ENCODE results near the gene ELP1.
"Not testable (repeated sequence)": the region's sequence is repeated elsewhere in the genome, so short reads cannot be mapped to it uniquely, and the experiment has no call there.

ELP1 gene

DNA sequence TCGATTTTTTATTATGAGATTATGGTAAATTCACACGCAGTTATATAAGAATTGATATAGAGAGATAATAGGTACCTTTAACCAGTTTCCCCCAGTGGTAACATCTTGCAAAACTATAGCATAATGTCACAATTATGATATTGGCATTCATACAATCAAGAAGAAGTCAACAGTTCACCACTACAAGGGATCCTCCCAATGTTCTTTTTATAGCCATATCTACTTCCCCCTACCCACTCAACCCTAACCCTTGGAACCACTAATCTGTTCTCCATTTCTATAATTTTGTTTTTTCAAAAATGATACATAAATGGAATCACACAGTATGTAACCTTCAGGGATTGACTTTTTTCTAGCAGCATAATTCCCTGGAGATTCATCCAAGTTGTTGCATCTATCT, 88.0 kb downstream of the ELP1 start:
- DNase-seq (ENCODE audit: low read depth) = no peak
- H3K4me3 ChIP-seq (replicated peaks; ENCODE audit: low read depth, low read length) = no peak overlapping the region
- TF ChIP-seq, protein P1, sequence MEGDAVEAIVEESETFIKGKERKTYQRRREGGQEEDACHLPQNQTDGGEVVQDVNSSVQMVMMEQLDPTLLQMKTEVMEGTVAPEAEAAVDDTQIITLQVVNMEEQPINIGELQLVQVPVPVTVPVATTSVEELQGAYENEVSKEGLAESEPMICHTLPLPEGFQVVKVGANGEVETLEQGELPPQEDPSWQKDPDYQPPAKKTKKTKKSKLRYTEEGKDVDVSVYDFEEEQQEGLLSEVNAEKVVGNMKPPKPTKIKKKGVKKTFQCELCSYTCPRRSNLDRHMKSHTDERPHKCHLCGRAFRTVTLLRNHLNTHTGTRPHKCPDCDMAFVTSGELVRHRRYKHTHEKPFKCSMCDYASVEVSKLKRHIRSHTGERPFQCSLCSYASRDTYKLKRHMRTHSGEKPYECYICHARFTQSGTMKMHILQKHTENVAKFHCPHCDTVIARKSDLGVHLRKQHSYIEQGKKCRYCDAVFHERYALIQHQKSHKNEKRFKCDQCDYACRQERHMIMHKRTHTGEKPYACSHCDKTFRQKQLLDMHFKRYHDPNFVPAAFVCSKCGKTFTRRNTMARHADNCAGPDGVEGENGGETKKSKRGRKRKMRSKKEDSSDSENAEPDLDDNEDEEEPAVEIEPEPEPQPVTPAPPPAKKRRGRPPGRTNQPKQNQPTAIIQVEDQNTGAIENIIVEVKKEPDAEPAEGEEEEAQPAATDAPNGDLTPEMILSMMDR (IDR thresholded peaks at IDR 0.05; ENCODE audit: low read length, missing control alignments) = no peak

DNA sequence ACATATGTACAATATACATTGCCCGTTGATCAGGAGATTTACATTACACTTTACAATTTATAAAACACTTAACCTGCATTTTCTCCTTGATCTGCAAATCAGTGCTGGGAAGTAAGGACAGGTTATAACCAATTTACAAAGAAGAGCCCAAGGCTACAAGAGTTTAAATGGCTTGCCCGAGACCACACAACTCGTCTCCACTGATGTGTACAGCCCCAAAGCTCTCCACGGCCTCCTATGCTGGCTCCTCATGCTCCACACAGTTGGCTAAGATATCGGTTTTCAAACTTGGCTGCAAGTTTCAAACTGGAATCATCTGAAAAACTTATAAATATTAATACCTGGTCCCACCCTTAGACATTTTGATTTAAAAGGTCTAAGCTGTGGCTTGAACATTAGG, 88.4 kb downstream of the ELP1 start:
- DNase-seq (ENCODE audit: low read depth) = no peak
- no peak overlapping the region for H3K4me3 ChIP-seq (replicated peaks; ENCODE audit: low read depth, low read length)
- TF ChIP-seq, protein P1 (IDR thresholded peaks at IDR 0.05; ENCODE audit: low read length, missing control alignments) = no peak

DNA sequence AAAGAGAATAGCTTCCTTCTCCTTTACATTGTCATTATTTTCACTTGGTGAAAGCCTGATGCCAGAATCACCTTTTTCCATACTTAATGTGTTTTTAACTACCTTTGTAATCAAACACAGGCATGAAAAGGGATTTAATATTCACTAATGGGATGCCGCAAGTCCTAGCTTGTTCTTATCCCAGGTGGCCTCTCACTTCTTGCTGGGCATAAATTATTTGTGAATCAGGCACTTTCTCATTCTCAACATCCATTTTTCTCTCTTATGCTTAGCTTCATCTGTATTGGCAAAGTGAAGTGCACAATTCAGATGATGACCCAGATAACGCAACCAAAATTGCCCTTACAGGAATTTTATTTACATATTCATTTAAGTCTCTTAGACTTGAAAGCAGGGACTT, 89.1 kb downstream of the ELP1 start:
- H3K4me3 ChIP-seq (replicated peaks; ENCODE audit: low read depth, low read length) = no peak overlapping the region
- DNase-seq (ENCODE audit: low read depth) = no peak
- TF ChIP-seq, protein P1 (IDR thresholded peaks at IDR 0.05; ENCODE audit: low read length, missing control alignments) = no peak

DNA sequence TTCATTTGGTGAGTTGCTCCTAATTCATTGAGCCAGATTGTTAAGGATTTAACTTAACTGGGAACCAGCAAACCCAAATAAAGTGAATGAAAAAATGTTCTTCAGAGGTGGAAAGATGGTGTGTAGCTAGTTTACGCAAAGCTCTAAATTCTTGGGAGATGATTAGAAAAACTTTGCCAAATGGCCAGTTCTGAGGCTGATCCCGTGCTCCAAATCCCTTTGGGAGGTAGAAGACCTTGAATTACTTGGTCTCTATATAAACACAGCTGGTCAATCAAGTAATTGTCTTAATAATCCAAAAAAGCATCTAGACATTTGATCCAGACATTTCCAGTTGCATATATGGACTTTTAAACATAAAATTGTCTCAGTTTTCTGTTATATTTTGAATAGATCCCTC, 89.5 kb downstream of the ELP1 start:
- DNase-seq (ENCODE audit: low read depth) = no peak
- no peak overlapping the region for H3K4me3 ChIP-seq (replicated peaks; ENCODE audit: low read depth, low read length)
- TF ChIP-seq, protein P1 (IDR thresholded peaks at IDR 0.05; ENCODE audit: low read length, missing control alignments) = no peak

DNA sequence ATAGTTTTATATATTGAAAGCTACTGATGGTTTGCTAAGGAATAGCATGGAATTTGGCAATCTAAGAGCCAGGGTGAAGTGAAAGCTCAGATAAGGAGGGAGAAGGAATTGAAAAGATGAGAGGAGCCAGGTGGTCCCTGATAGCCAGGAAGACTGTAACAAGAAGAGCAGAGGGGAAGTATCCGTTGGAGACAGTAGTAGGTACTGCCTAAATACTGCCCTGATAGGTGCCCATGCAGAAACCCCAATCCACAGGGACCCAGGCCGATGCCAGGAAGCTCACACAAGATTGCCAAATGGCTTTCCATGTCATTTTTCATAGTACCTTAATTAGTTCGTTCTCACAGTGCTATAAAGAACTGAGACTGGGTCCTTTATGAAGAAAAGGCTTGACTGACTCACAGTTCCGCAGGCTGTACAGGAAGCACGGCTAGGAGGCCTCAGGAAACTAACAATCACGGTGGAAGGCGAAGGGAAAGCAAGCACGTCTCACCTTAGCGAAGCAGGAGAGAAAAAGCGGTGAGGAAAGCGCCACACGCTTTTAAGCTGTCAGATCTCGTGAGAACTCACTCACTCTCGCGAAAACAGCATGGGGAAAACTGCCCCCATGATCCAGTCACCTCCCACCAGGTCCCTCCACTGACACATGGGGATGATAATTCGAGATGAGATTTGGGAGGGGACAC, 91.2 kb downstream of the ELP1 start:
- no peak for DNase-seq (ENCODE audit: low read depth)
- TF ChIP-seq, protein P1 (IDR thresholded peaks at IDR 0.05; ENCODE audit: low read length, missing control alignments) = no peak

DNA sequence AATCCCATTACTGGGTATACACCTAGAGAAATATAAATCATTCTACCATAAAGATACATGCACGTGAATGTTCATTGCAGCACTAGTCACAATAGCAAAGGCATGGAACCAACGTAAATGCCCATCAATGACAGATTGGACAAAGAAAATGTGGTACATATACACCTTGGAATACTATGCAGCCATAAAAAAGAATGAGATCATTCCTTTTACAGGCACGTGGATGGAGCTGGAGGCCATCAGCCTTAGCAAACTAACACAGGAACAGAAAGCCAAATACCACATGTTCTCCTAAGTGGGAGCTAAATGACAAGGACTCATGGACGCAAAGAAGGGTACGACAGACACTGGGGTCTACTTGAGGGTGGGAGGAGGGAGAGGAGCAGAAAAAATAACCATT, 94.4 kb downstream of the ELP1 start:
- not testable (repeated sequence) for DNase-seq (ENCODE audit: low read depth); H3K4me3 ChIP-seq (replicated peaks; ENCODE audit: low read depth, low read length)

More for the DNA sequence above, 91.2 kb downstream of the ELP1 start:
- H3K4me3 ChIP-seq (replicated peaks; ENCODE audit: low read depth, low read length) = no peak overlapping the region

DNA sequence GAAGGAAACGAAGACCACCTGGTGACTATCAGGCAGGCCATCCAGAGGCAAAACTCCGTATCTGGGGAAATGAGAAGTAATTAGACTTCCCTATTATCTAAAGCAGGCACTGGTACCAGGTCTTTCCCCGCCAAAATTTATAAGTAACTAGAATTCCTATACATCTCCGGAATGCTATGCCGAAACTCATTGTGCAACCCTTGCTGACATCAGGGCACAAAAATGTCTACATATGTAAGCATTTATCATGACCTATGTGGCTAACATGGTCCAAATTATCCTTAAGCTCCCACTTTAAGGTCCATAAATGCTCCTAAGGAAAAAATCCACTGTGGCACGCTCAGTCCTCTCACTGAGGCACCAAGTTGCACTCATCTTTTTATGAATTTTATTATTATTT, 95.9 kb downstream of the ELP1 start:
- H3K4me3 ChIP-seq (replicated peaks; ENCODE audit: low read depth, low read length) = no peak overlapping the region
- DNase-seq (ENCODE audit: low read depth) = peak; percentile 35
- TF ChIP-seq, protein P1 (IDR thresholded peaks at IDR 0.05; ENCODE audit: low read length, missing control alignments) = no peak

All from fibroblast of pulmonary artery (primary cell).